Activated T-cell treated with anti-CD3 and anti-CD28 coated beads, Interleukin-2, amount 50 U/mL, for 72 hours (primary cell): ENCODE results near the gene PLAAT1. TPM values are rescaled to one million over a fixed set of nuclear protein-coding genes. Genes with fewer than 3 reads are reported as not detected.

Experiments used
- ATAC-seq, 2 donors: fragments of 150-1000 bp; cut with Tn5 transposase; replicated peaks in 1 of 2; 2 replicates each; pipeline ENCODE4 v1.10.0; 2021; ENCODE audit warnings: moderate library complexity in 2 of 2, mild to moderate bottlenecking in 1 of 2
- DNase-seq, 2 donors: peaks; one replicate each; pipeline ENCODE4 v3.0.0; 2021 to 2022; ENCODE audit warnings: mixed read lengths in 1 of 2
- H3K27ac Mint-ChIP-seq: one replicate; pipeline ENCODE4 v1.8.0; 2022; ENCODE audit warnings: mild to moderate bottlenecking, moderate library complexity, mixed read lengths
- H3K27me3 Mint-ChIP-seq: one replicate; pipeline ENCODE4 v1.8.0; 2022; ENCODE audit warnings: low read depth, mixed read lengths
- H3K36me3 Mint-ChIP-seq, 2 donors: one replicate each; pipeline ENCODE4 v1.8.0; 2022; ENCODE audit warnings: mixed read lengths in 2 of 2, mild to moderate bottlenecking in 1 of 2; ENCODE audit not compliant: insufficient read depth in 2 of 2
- H3K4me1 Mint-ChIP-seq: one replicate; pipeline ENCODE4 v1.8.0; 2022; ENCODE audit warnings: low read depth, mixed read lengths
- H3K4me3 Mint-ChIP-seq, 2 donors: one replicate each; pipeline ENCODE4 v1.8.0; 2022; ENCODE audit warnings: mild to moderate bottlenecking in 2 of 2, mixed read lengths in 2 of 2, moderate library complexity in 2 of 2
- H3K9me3 Mint-ChIP-seq, 2 donors: one replicate each; pipeline ENCODE4 v1.8.0; 2022; ENCODE audit warnings: mixed read lengths in 2 of 2
- total RNA-seq, 2 donors: library from RNA; stranded (reverse); gene quantifications; one replicate each; pipeline ENCODE4 v1.2.3, GENCODE V29; 2022

Gene PLAAT1
- not detected for total RNA-seq

DNA sequence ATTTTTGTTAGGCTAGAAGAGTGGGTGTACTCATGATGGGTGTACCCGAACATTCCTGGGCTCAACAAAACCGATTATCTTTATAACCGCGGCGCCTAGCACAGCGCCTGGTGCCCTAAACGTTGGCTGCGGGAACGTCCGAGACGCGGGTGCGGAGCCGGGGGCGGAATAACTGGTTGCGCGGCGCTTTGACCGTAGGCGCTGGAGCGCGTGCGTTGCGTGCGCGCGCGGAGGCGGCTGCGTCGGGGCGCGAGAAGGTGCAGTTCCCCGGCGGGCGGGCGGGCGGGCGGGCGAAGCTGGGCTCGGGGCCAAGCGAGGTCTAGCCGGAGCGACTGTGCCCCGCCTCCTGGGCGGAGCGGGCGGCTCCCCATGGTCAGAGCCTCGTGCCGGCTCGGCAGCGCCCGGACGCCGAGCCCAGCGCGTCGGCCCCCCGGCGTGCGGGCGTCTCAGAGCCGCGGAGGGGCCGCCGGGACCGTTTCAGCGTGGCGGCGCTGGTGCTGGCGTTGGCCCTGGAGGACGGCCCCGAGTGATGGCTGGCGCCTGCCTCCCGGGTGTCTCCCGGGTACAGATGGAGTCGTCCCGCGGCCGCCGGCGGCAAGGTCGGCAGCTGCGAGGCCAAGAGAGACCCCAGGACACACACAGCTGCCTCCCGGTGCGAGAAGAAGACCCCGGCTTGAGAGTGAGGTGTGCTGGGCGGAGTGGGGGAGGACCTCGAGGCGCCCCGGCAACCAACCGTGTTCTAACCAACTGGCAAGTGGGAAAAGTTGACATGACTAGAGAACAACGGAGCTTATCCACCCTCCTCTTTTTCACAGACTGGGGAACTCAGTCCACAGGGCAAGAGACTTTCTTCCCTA, at the start of gene PLAAT1:
PLAAT1 (plus strand) TSS at position 373 of the 857 bp plus-strand sequence. CDS start 14,429 bp downstream, outside the sequence.
- ATAC-seq, result peak; percentile 77 to 80
- H3K36me3 Mint-ChIP-seq, result peaks cover 0 to 1% of the 10 kb centered on the region in 2 donors
- peak; percentile 29 to 35 for DNase-seq
- H3K9me3 Mint-ChIP-seq, result peaks cover 2% of the 10 kb centered on the region in 2 donors
- H3K27ac Mint-ChIP-seq, result no peak within 1 kb of the TSS
- peaks cover 41% of the 10 kb centered on the region for H3K27me3 Mint-ChIP-seq
- peak within 1 kb of the TSS; percentile 61 to 67 for H3K4me3 Mint-ChIP-seq
- H3K4me1 Mint-ChIP-seq, result no peaks in the 10 kb centered on the region

DNA sequence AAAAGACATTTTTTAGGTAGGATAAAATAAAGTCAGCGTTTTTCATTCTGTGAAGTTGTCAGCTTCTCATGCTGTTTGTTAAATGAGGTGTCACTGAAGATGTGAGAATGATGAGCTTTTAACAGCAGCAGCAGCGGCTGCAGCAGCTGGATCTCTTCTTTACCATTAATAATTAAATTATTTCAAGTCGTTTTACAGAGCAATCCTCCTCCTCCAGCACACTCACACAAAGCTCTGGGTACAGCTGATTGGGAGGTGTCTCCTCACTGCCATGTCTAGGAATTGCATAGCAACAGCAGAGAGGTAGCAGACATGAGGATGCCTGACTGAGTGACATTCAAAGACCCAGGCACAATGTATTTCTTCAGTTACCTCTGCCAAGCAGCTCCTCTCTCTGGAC, 46.7 kb upstream of the PLAAT1 start:
- Mint-ChIP-seq H3K9me3 (no peaks in the 10 kb centered on the region), H3K36me3 (no peaks in the 10 kb centered on the region), H3K4me3 (no peak overlapping the region), H3K27ac (no peak overlapping the region), H3K27me3 (peaks cover under 1% of the 10 kb centered on the region), H3K4me1 (no peaks in the 10 kb centered on the region)
- DNase-seq (no peak), ATAC-seq (no peak)

DNA sequence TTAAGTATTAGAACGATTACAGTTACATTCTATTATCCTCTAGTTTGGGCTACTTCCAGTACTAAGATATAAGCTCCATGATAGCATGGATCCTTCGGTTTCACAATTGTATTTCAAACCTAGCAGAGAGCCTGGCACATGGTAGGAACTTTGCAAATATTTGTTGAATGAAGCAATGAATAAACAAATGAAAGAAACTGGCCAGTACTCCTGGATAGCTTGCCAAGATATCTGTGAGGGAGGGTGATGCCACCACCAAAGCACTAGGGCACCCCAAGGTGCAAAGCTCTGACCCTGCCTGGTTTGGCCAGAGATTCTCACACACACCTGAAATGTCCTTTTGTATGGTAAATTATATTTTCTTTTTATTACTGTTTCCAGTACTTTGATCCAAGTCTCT, 44.3 kb upstream of the PLAAT1 start:
- no peak for ATAC-seq
- H3K36me3 Mint-ChIP-seq, result no peaks in the 10 kb centered on the region
- H3K4me1 Mint-ChIP-seq, result no peaks in the 10 kb centered on the region
- no peak overlapping the region for H3K27ac Mint-ChIP-seq
- no peaks in the 10 kb centered on the region for H3K9me3 Mint-ChIP-seq
- DNase-seq, result no peak
- H3K27me3 Mint-ChIP-seq, result no peaks in the 10 kb centered on the region
- H3K4me3 Mint-ChIP-seq, result no peak overlapping the region

DNA sequence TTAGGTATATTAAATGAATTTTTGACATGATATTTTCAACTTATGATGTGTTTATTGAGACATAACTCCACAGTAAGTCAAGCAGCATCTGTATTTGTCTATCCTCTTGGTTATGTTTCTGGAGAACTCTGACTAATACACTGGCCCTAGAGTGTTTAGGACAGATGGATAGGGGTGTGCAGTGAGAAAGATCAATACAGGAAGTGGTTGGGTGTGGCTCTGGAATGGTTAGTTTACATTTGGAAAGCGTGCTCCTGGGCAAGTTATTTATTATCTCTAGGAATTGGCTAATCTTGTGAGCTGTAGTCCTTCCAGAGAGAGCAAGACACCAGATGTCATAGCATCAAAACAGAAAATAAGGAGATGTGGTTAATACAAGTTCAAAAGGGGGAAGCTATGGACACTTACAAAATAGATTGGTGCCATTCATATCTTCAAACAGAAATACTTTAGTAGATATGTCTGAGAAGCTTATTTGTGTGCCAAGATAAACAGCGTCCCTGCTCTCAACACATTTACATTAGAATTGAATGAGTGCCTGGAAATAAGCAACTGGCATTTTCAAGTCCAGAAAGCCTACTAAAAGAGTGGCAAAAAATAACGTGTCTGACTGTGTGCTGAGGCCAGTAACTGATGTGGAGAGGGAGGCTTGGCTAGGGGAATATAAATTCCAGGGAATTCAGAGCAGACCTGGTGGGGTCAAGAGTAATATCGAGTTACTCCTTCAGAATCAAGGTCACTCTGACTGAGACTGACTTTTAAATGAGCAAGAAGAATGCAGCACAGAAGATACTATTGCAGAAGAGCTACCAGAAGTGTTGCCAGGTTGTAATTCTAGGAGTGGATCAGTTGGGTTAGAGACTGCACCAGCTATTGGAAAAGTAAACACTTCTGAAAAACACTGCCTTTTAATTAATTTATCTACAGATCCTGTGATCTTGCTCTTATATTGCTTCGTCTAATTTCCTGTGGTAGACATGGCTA, 33.4 kb upstream of the PLAAT1 start:
- no peak for ATAC-seq
- Mint-ChIP-seq H3K4me3 (no peak overlapping the region), H3K4me1 (no peaks in the 10 kb centered on the region), H3K9me3 (peaks cover 0 to 2% of the 10 kb centered on the region in 2 donors), H3K36me3 (no peaks in the 10 kb centered on the region), H3K27ac (no peak overlapping the region), H3K27me3 (no peaks in the 10 kb centered on the region)
- no peak for DNase-seq

- Mint-ChIP-seq H3K27me3 (no peaks in the 10 kb centered on the region), H3K4me3 (no peak overlapping the region), H3K4me1 (no peaks in the 10 kb centered on the region), H3K9me3 (peaks cover 0 to 2% of the 10 kb centered on the region in 2 donors), H3K36me3 (no peaks in the 10 kb centered on the region), H3K27ac (no peak overlapping the region)
- no peak for DNase-seq
- ATAC-seq, result no peak
Measured at GRCh38 chr3:193210618-193211017, 30.4 kb upstream of the PLAAT1 start.

GRCh38 chr3:193211173-193211572, 29.8 kb upstream of the PLAAT1 start:
- Mint-ChIP-seq H3K27me3 (no peaks in the 10 kb centered on the region), H3K9me3 (peaks cover 0 to 2% of the 10 kb centered on the region in 2 donors), H3K4me3 (no peak overlapping the region), H3K27ac (no peak overlapping the region), H3K36me3 (no peaks in the 10 kb centered on the region), H3K4me1 (no peaks in the 10 kb centered on the region)
- DNase-seq (no peak), ATAC-seq (no peak)

DNA sequence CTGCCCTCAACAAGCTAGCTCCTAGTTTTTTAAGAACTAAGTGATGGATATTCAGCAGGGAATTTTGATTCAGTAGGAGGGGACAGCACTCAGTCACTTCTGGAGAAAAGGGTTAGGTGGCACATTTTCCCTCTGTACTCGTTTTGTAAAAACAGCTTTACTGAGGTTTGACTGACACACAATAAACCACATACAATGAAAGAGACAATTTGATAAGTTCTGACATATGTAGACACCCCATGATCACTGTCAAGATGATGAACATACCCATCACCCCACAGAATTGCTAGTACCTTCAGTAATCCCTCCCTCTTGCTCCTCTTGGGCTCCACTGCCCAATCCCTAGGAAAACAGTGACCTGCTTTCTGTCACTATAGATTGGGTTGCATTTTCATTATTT, 29.0 kb upstream of the PLAAT1 start:
- Mint-ChIP-seq H3K36me3 (no peaks in the 10 kb centered on the region), H3K27ac (no peak overlapping the region), H3K4me1 (no peaks in the 10 kb centered on the region), H3K9me3 (peaks cover 0 to 2% of the 10 kb centered on the region in 2 donors), H3K4me3 (no peak overlapping the region), H3K27me3 (no peaks in the 10 kb centered on the region)
- no peak for DNase-seq
- no peak for ATAC-seq

DNA sequence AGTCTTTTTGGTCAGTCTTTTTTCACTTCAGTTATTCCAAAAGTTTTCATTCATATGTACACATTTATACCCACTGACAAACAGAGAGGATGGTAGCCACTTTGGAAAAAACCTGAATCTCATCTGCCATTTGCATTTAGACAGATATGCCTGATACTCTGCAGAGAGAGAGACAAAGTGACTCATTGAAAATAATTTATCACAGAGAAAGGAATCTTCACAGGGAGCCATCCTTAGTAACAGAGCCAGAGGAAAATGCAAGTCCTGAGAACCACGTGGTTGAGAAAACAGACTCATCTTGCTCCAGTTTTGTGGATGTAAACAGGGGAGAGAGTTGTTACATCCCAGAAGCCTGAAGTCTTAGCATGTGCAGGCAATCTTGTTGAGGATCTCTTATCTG, 28.2 kb upstream of the PLAAT1 start:
- Mint-ChIP-seq H3K27ac (no peak overlapping the region), H3K9me3 (no peaks in the 10 kb centered on the region), H3K4me3 (no peak overlapping the region), H3K4me1 (no peaks in the 10 kb centered on the region), H3K27me3 (no peaks in the 10 kb centered on the region), H3K36me3 (no peaks in the 10 kb centered on the region)
- DNase-seq, result no peak
- no peak for ATAC-seq

GRCh38 chr3:193214445-193214844, 26.6 kb upstream of the PLAAT1 start:
- H3K4me1 Mint-ChIP-seq, result no peaks in the 10 kb centered on the region
- ATAC-seq, result no peak
- DNase-seq, result no peak
- no peaks in the 10 kb centered on the region for H3K27me3 Mint-ChIP-seq
- H3K27ac Mint-ChIP-seq, result no peak overlapping the region
- no peak overlapping the region for H3K4me3 Mint-ChIP-seq
- no peaks in the 10 kb centered on the region for H3K9me3 Mint-ChIP-seq
- H3K36me3 Mint-ChIP-seq, result no peaks in the 10 kb centered on the region

GRCh38 chr3:193225302-193226125, 15.5 kb upstream of the PLAAT1 start:
- Mint-ChIP-seq H3K9me3 (no peaks in the 10 kb centered on the region), H3K36me3 (no peaks in the 10 kb centered on the region), H3K27ac (no peak overlapping the region), H3K4me3 (no peak overlapping the region), H3K27me3 (peaks cover 6% of the 10 kb centered on the region), H3K4me1 (no peaks in the 10 kb centered on the region)
- DNase-seq, result no peak
- no peak for ATAC-seq

DNA sequence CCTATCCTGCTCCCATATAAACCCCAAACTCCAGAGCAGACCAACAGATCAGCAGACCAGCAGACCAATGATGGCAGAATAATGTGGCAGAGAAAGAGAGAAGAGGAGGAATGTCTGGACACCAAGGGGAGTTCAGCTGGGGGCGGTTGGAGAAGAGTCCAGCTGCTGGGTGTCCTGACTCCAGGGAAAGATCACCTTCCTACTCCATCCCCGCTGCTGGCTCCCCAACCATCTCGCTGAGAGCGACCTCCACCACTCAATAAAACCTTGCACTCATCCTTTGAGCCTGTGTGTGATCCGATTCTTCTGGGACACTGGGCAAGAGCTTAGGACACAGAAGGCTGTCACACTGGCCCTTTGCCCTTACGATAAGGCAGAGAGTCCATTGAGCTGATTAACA, 12.8 kb upstream of the PLAAT1 start:
- Mint-ChIP-seq H3K4me3 (no peak overlapping the region), H3K36me3 (no peaks in the 10 kb centered on the region), H3K4me1 (no peaks in the 10 kb centered on the region), H3K27me3 (peaks cover 8% of the 10 kb centered on the region), H3K9me3 (no peaks in the 10 kb centered on the region), H3K27ac (no peak overlapping the region)
- ATAC-seq, result no peak
- DNase-seq, result no peak

- H3K27ac Mint-ChIP-seq, result no peak overlapping the region
- no peaks in the 10 kb centered on the region for H3K9me3 Mint-ChIP-seq
- H3K4me1 Mint-ChIP-seq, result no peaks in the 10 kb centered on the region
- no peak for ATAC-seq
- DNase-seq, result no peak
- H3K27me3 Mint-ChIP-seq, result peaks cover 11% of the 10 kb centered on the region
- H3K36me3 Mint-ChIP-seq, result no peaks in the 10 kb centered on the region
- no peak overlapping the region for H3K4me3 Mint-ChIP-seq
Measured at GRCh38 chr3:193229851-193230420, 11.1 kb upstream of the PLAAT1 start.
